ENCODE measurements around the gene FCAR. TPM values are rescaled to one million over a fixed set of nuclear protein-coding genes. Genes with fewer than 3 reads are reported as not detected.
"Not testable (repeated sequence)": the region's sequence is repeated elsewhere in the genome, so short reads cannot be mapped to it uniquely, and the experiment has no call there.

Gene FCAR
- total RNA-seq, 1 donor from 2014 or later = not detected

GRCh38 chr19:54905421-54905802 lies 31.4 kb downstream of the FCAR start:
- Histone ChIP-seq H3K4me2 (ENCODE audit: low read length) (no peak overlapping the region), H3K4me3 (ENCODE audit: insufficient read depth, low read depth, low read length) (no peak overlapping the region), H3K79me2 (ENCODE audit: insufficient read depth, low read length) (no peaks in the 10 kb centered on the region), H3K4me1 (ENCODE audit: insufficient read depth, low read length) (no peaks in the 10 kb centered on the region), H3K9me3 (ENCODE audit: insufficient read depth, low read depth, low read length) (peaks cover 3% of the 10 kb centered on the region), H2AFZ (ENCODE audit: low read depth, low read length) (no peak overlapping the region), H3K27me3 (ENCODE audit: insufficient read depth, low read length) (no peaks in the 10 kb centered on the region), H4K20me1 (ENCODE audit: insufficient read depth, low read length) (no peaks in the 10 kb centered on the region), H3K9ac (ENCODE audit: low read length) (no peak overlapping the region), H3K36me3 (ENCODE audit: insufficient read depth, low read length) (no peaks in the 10 kb centered on the region), H3K27ac (ENCODE audit: low read depth, low read length) (no peak overlapping the region)
- TF ChIP-seq EZH2 (IDR thresholded peaks at IDR 0.05; ENCODE audit: insufficient read depth, low read length) (no peak), CTCF (IDR thresholded peaks at IDR 0.05; ENCODE audit: insufficient read depth, low read depth, low read length) (no peak)
- no peaks in the 10 kb centered on the region for H3K27me3 Mint-ChIP-seq (ENCODE audit: low read depth, unreplicated experiment)
- H3K9me3 Mint-ChIP-seq (ENCODE audit: unreplicated experiment) = peaks cover 6% of the 10 kb centered on the region
- FAIRE-seq (no peak), DNase-seq (ENCODE audit: low read depth) (no peak)
- no peak overlapping the region for H3K4me3 Mint-ChIP-seq (ENCODE audit: unreplicated experiment)
- H3K4me1 Mint-ChIP-seq (ENCODE audit: low read depth, unreplicated experiment) = no peaks in the 10 kb centered on the region
- H3K36me3 Mint-ChIP-seq (ENCODE audit: low read depth, unreplicated experiment) = no peaks in the 10 kb centered on the region
- H3K27ac Mint-ChIP-seq (ENCODE audit: unreplicated experiment) = no peak overlapping the region

DNA sequence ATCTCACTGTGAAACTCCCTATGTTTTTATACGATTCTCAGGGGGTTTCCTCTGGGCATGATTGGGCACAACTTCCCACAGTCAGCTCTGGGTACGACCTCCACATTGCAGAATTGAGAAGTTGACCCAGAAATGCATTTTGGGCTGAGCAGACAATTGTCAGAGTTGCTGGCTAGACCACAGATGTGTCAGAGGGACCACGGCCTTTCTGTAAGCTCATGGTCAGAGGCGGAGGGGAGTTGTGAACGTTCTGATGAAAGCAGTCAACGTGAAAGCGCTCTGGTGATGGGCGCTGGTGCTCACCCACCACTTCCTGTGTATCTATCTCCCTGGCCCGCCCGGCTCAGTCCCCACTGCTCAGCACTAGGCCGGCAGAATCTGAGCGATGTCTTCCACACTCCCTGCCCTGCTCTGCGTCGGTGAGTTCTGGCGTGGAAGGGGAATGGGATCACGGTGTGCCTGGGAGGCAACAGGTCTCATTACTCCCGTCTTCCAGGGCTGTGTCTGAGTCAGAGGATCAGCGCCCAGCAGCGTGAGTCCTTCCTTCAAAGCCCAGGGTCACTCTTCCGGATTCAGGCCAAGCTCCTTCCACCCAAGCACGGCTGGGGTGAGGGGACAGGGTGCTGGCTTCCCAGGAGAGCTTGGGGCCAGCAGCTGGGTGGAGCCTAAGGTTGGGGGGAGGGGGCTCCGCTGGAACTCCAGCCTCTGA lies 31.9 kb downstream of the FCAR start, which contains the start of gene NCR1:
NCR1 (plus strand) TSS at position 346 of the 709 bp plus-strand sequence; CDS start at position 386, 40 bp downstream.
- Histone ChIP-seq H4K20me1 (ENCODE audit: insufficient read depth, low read length) (no peaks in the 10 kb centered on the region), H3K27ac (ENCODE audit: low read depth, low read length) (no peak within 1 kb of the TSS), H2AFZ (ENCODE audit: low read depth, low read length) (no peak within 1 kb of the TSS), H3K79me2 (ENCODE audit: insufficient read depth, low read length) (no peaks in the 10 kb centered on the region), H3K4me2 (ENCODE audit: low read length) (no peak within 1 kb of the TSS), H3K4me1 (ENCODE audit: insufficient read depth, low read length) (no peaks in the 10 kb centered on the region), H3K4me3 (ENCODE audit: insufficient read depth, low read depth, low read length) (no peak within 1 kb of the TSS), H3K9ac (ENCODE audit: low read length) (no peak within 1 kb of the TSS), H3K27me3 (ENCODE audit: insufficient read depth, low read length) (no peaks in the 10 kb centered on the region), H3K36me3 (ENCODE audit: insufficient read depth, low read length) (no peaks in the 10 kb centered on the region), H3K9me3 (ENCODE audit: insufficient read depth, low read depth, low read length) (peaks cover 7% of the 10 kb centered on the region)
- DNase-seq (ENCODE audit: low read depth) (no peak), FAIRE-seq (no peak)
- no peak for TF ChIP-seq EZH2 (IDR thresholded peaks at IDR 0.05; ENCODE audit: insufficient read depth, low read length)
- TF ChIP-seq CTCF (IDR thresholded peaks at IDR 0.05; ENCODE audit: insufficient read depth, low read depth, low read length) = no peak
- Mint-ChIP-seq H3K9me3 (ENCODE audit: unreplicated experiment) (peaks cover 6% of the 10 kb centered on the region), H3K36me3 (ENCODE audit: low read depth, unreplicated experiment) (no peaks in the 10 kb centered on the region), H3K27ac (ENCODE audit: unreplicated experiment) (no peak within 1 kb of the TSS), H3K27me3 (ENCODE audit: low read depth, unreplicated experiment) (peaks cover 2% of the 10 kb centered on the region), H3K4me3 (ENCODE audit: unreplicated experiment) (no peak within 1 kb of the TSS), H3K4me1 (ENCODE audit: low read depth, unreplicated experiment) (no peaks in the 10 kb centered on the region)

GRCh38 chr19:54906819-54907218 lies 32.8 kb downstream of the FCAR start:
- H3K4me1 Mint-ChIP-seq (ENCODE audit: low read depth, unreplicated experiment) = no peaks in the 10 kb centered on the region
- H3K4me2 ChIP-seq (ENCODE audit: low read length) = no peak overlapping the region

DNA sequence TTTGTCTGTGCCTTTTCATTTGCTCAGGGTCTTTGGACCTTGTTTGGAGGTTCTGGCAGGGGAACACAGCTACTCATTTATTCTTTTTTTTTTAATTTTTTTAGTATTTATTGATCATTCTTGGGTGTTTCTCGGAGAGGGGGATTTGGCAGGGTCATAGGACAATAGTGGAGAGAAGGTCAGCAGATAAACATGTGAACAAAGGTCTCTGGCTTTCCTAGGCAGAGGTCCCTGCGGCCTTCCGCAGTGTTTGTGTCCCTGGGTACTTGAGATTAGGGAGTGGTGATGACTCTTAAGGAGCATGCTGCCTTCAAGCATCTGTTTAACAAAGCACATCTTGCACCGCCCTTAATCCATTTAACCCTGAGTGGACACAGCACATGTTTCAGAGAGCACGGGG lies 33.9 kb downstream of the FCAR start:
- H4K20me1 ChIP-seq (ENCODE audit: insufficient read depth, low read length); H3K4me1 ChIP-seq (ENCODE audit: insufficient read depth, low read length); H3K36me3 ChIP-seq (ENCODE audit: insufficient read depth, low read length); H3K9ac ChIP-seq (ENCODE audit: low read length); H3K4me1 Mint-ChIP-seq (ENCODE audit: low read depth, unreplicated experiment); H3K4me3 ChIP-seq (ENCODE audit: insufficient read depth, low read depth, low read length); H3K27ac Mint-ChIP-seq (ENCODE audit: unreplicated experiment); H3K27me3 Mint-ChIP-seq (ENCODE audit: low read depth, unreplicated experiment); H2AFZ ChIP-seq (ENCODE audit: low read depth, low read length); H3K27ac ChIP-seq (ENCODE audit: low read depth, low read length); H3K4me2 ChIP-seq (ENCODE audit: low read length); H3K27me3 ChIP-seq (ENCODE audit: insufficient read depth, low read length); H3K4me3 Mint-ChIP-seq (ENCODE audit: unreplicated experiment); H3K9me3 Mint-ChIP-seq (ENCODE audit: unreplicated experiment); H3K79me2 ChIP-seq (ENCODE audit: insufficient read depth, low read length); FAIRE-seq; H3K36me3 Mint-ChIP-seq (ENCODE audit: low read depth, unreplicated experiment); DNase-seq (ENCODE audit: low read depth): not testable (repeated sequence)
- peaks cover 10% of the 10 kb centered on the region for H3K9me3 ChIP-seq (ENCODE audit: insufficient read depth, low read depth, low read length)

More at GRCh38 chr19:54906819-54907218, 32.8 kb downstream of the FCAR start:
- FAIRE-seq (no peak), DNase-seq (ENCODE audit: low read depth) (no peak)
- no peak for TF ChIP-seq EZH2 (IDR thresholded peaks at IDR 0.05; ENCODE audit: insufficient read depth, low read length)
- H3K27ac Mint-ChIP-seq (ENCODE audit: unreplicated experiment) = no peak overlapping the region
- peaks cover 4% of the 10 kb centered on the region for H3K9me3 Mint-ChIP-seq (ENCODE audit: unreplicated experiment)
- H2AFZ ChIP-seq (ENCODE audit: low read depth, low read length) = no peak overlapping the region
- H3K27ac ChIP-seq (ENCODE audit: low read depth, low read length) = no peak overlapping the region
- no peaks in the 10 kb centered on the region for H3K36me3 ChIP-seq (ENCODE audit: insufficient read depth, low read length)
- H3K9ac ChIP-seq (ENCODE audit: low read length) = no peak overlapping the region
- peaks cover 7% of the 10 kb centered on the region for H3K9me3 ChIP-seq (ENCODE audit: insufficient read depth, low read depth, low read length)
- no peaks in the 10 kb centered on the region for H3K36me3 Mint-ChIP-seq (ENCODE audit: low read depth, unreplicated experiment)
- H4K20me1 ChIP-seq (ENCODE audit: insufficient read depth, low read length) = no peaks in the 10 kb centered on the region
- no peak overlapping the region for H3K4me3 Mint-ChIP-seq (ENCODE audit: unreplicated experiment)
- peaks cover 2% of the 10 kb centered on the region for H3K27me3 Mint-ChIP-seq (ENCODE audit: low read depth, unreplicated experiment)
- no peaks in the 10 kb centered on the region for H3K4me1 ChIP-seq (ENCODE audit: insufficient read depth, low read length)
- H3K4me3 ChIP-seq (ENCODE audit: insufficient read depth, low read depth, low read length) = no peak overlapping the region
- H3K27me3 ChIP-seq (ENCODE audit: insufficient read depth, low read length) = no peaks in the 10 kb centered on the region
- no peaks in the 10 kb centered on the region for H3K79me2 ChIP-seq (ENCODE audit: insufficient read depth, low read length)

All from astrocyte (in vitro differentiated cells and primary cell).